MV-4-11 (cell line): Measurements from ENCODE around the gene POU4F2.

Experiments
- DNase-seq: peaks from one replicate; lab custom pipeline; 2025; lab: John Stamatoyannopoulos, UW

POU4F2 gene

GRCh38 chr4:146638786-146639505 is at the start of gene POU4F2:
Gene POU4F2, plus strand, starts transcription at chr4:146638893. Its CDS starts 248 bp downstream, at chr4:146639141.
- no peak for DNase-seq

- DNase-seq = no peak
Measured at GRCh38 chr4:146590801-146591200, 47.9 kb upstream of the POU4F2 start.

- DNase-seq = no peak
Measured at GRCh38 chr4:146592019-146592418, 46.7 kb upstream of the POU4F2 start.

GRCh38 chr4:146632770-146633470 is 5.8 kb upstream of the POU4F2 start:
- no peak for DNase-seq

- DNase-seq = no peak
Measured at GRCh38 chr4:146633471-146633800, 5.3 kb upstream of the POU4F2 start.

- DNase-seq = no peak
Measured at GRCh38 chr4:146634825-146635224, 3.9 kb upstream of the POU4F2 start.

GRCh38 chr4:146637621-146638332 is 916 bp upstream of the POU4F2 start:
- no peak for DNase-seq

GRCh38 chr4:146638333-146638785 is 334 bp upstream of the POU4F2 start:
- DNase-seq = no peak

GRCh38 chr4:146639506-146639932 is 826 bp downstream of the POU4F2 start:
- DNase-seq = no peak

GRCh38 chr4:146640021-146640464 is 1.4 kb downstream of the POU4F2 start:
- DNase-seq = no peak

GRCh38 chr4:146640465-146641061 is 1.9 kb downstream of the POU4F2 start:
- no peak for DNase-seq

- DNase-seq = no peak
Measured at GRCh38 chr4:146641762-146642161, 3.1 kb downstream of the POU4F2 start.

GRCh38 chr4:146643812-146644401 is 5.2 kb downstream of the POU4F2 start:
- no peak for DNase-seq

GRCh38 chr4:146645921-146646320 is 7.2 kb downstream of the POU4F2 start:
- DNase-seq = no peak

- no peak for DNase-seq
Measured at GRCh38 chr4:146646593-146647325, 8.1 kb downstream of the POU4F2 start.

- no peak for DNase-seq
Measured at GRCh38 chr4:146647615-146648460, 9.1 kb downstream of the POU4F2 start.

- no peak for DNase-seq
Measured at GRCh38 chr4:146648461-146648783, 9.7 kb downstream of the POU4F2 start.

- no peak for DNase-seq
Measured at GRCh38 chr4:146649232-146649631, 10.5 kb downstream of the POU4F2 start.

- DNase-seq = no peak
Measured at GRCh38 chr4:146650034-146650433, 11.3 kb downstream of the POU4F2 start.

GRCh38 chr4:146654687-146655520 is 16.2 kb downstream of the POU4F2 start:
- DNase-seq = no peak
